GM21515 (cell line): Measurements from ENCODE around the gene EFNA5.

ENCODE experiments used
- ATAC-seq: cut with Tn5 transposase; IDR thresholded peaks from one replicate; pipeline ENCODE4 v1.9.1; 2021; ENCODE audit not compliant: unreplicated experiment

EFNA5 gene

GRCh38 chr5:107574287-107574686 lies 96.5 kb downstream of the EFNA5 start:
- no peak for ATAC-seq

GRCh38 chr5:107572715-107573368 lies 97.9 kb downstream of the EFNA5 start:
- no peak for ATAC-seq

- ATAC-seq, result peak; percentile 60
Measured at GRCh38 chr5:107571621-107572536, 98.9 kb downstream of the EFNA5 start.

- ATAC-seq, result peak; percentile 88
Measured at GRCh38 chr5:107570805-107571531, 99.8 kb downstream of the EFNA5 start.

GRCh38 chr5:107570181-107570580 lies 100.6 kb downstream of the EFNA5 start:
- no peak for ATAC-seq

- ATAC-seq, result no peak
Measured at GRCh38 chr5:107567901-107568671, 102.7 kb downstream of the EFNA5 start.

- ATAC-seq, result no peak
Measured at GRCh38 chr5:107566986-107567385, 103.8 kb downstream of the EFNA5 start.

GRCh38 chr5:107565791-107566767 lies 104.7 kb downstream of the EFNA5 start:
- no peak for ATAC-seq

- no peak for ATAC-seq
Measured at GRCh38 chr5:107564931-107565372, 105.8 kb downstream of the EFNA5 start.

GRCh38 chr5:107563959-107564544 lies 106.7 kb downstream of the EFNA5 start:
- no peak for ATAC-seq

GRCh38 chr5:107560377-107560776 lies 110.4 kb downstream of the EFNA5 start:
- ATAC-seq, result no peak

GRCh38 chr5:107558823-107559375 lies 111.8 kb downstream of the EFNA5 start:
- no peak for ATAC-seq

GRCh38 chr5:107557051-107557658 lies 113.6 kb downstream of the EFNA5 start:
- no peak for ATAC-seq

- no peak for ATAC-seq
Measured at GRCh38 chr5:107556575-107556974, 114.2 kb downstream of the EFNA5 start.

- no peak for ATAC-seq
Measured at GRCh38 chr5:107555425-107556090, 115.2 kb downstream of the EFNA5 start.

- ATAC-seq, result no peak
Measured at GRCh38 chr5:107554776-107555424, 115.8 kb downstream of the EFNA5 start.

GRCh38 chr5:107553117-107553555 lies 117.6 kb downstream of the EFNA5 start:
- no peak for ATAC-seq
